Esophagus muscularis mucosa (tissue), 4 donors: ENCODE data around the gene CORO2B. TPM values are rescaled to one million over a fixed set of nuclear protein-coding genes. Genes with fewer than 3 reads are reported as not detected.

Experiments
- DNase-seq: peaks from one replicate; pipeline ENCODE4 v3.0.0-alpha.2; 2017; ENCODE audit errors: extremely low spot score
- H3K27ac ChIP-seq, 4 donors: fragments of 200-600 bp; sonication (generic); replicated peaks in 1 of 4; 1 replicate in 3 of 4; 2 replicates in 1 of 4; pipeline ENCODE4 v1.5.1; 2016 to 2019; ENCODE audit warnings: mild to moderate bottlenecking in 1 of 4
- H3K27me3 ChIP-seq, 4 donors: fragments of 200-600 bp; sonication (generic); one replicate each; pipeline versions ENCODE4 v1.5.1 to v1.6.0; 2016 to 2019
- H3K36me3 ChIP-seq, 4 donors: fragments of 200-600 bp; sonication (generic); one replicate each; pipeline ENCODE4 v1.5.1; 2016 to 2019
- H3K4me1 ChIP-seq, 4 donors: fragments of 200-600 bp; sonication (generic); one replicate each; pipeline ENCODE4 v1.5.1; 2016 to 2019
- H3K4me3 ChIP-seq, 4 donors: fragments of 200-600 bp; sonication (generic); 1 replicate in 2 of 4; 2 replicates in 2 of 4; pipeline ENCODE4 v1.5.1; 2016 to 2019; ENCODE audit warnings: mild to moderate bottlenecking in 4 of 4, moderate library complexity in 1 of 4
- H3K9me3 ChIP-seq, 4 donors: fragments of 200-600 bp; sonication (generic); 1 replicate in 3 of 4; 2 replicates in 1 of 4; pipeline ENCODE4 v1.5.1; 2016 to 2019
- CTCF ChIP-seq, 3 experiments: fragments of 200-600 bp in 2 of 3; fragments of 450-650 bp in 1 of 3; sonication (generic) in 2 of 3; IDR thresholded peaks; one replicate each; pipeline ENCODE4 v1.5.1; 2017 to 2019; ENCODE audit warnings: antibody characterized with exemption in 3 of 3, mild to moderate bottlenecking in 2 of 3, moderate library complexity in 1 of 3
- EP300 ChIP-seq: sonication (generic); formaldehyde crosslinking; IDR thresholded peaks from one replicate; pipeline ENCODE4 v1.6.1; 2017; ENCODE audit warnings: antibody characterized with exemption
- POLR2A ChIP-seq: fragments of 450-650 bp; IDR thresholded peaks from one replicate; pipeline ENCODE4 v1.6.1; 2017; ENCODE audit warnings: antibody characterized with exemption, moderate library complexity, mild to moderate bottlenecking, low read depth
- POLR2AphosphoS5 ChIP-seq, 2 donors: sonication (generic); formaldehyde crosslinking; IDR thresholded peaks; one replicate each; pipeline ENCODE4 v1.6.1; 2017; ENCODE audit warnings: antibody characterized with exemption in 2 of 2
- WGBS: methylation state at CpG from one replicate; pipeline ENCODE4 v1.1.5; 2018; 5-methylcytosine and 5-hydroxymethylcytosine counted together
- intact Hi-C: fragments of 100-400 bp; cut with DNase I; formaldehyde crosslinking; loops from one replicate; pipeline ENCODE4 v1.15.1; 2023
- total RNA-seq, 4 donors: library from RNA; depleted of rRNA; stranded (reverse); fragments of >200 nt; gene quantifications; one replicate each; pipeline versions ENCODE4 v1.1.0 to v1.2.1, GENCODE V29; 2016

The CORO2B gene
- total RNA-seq, 4 donors from 2014 or later = 5.8 to 12.2 (median 7.5) TPM

- TF ChIP-seq EP300 = no peak
- Histone ChIP-seq H3K36me3 (no peaks in the 10 kb centered on the region), H3K9me3 (no peaks in the 10 kb centered on the region), H3K4me3 (no peak overlapping the region), H3K4me1 (peaks cover 8 to 64% (median 20%) of the 10 kb centered on the region in 4 donors), H3K27me3 (peaks cover 0 to 16% (median 0%) of the 10 kb centered on the region in 4 donors), H3K27ac (peak overlapping the region in 2 of 4 donors; percentile 22 to 51)
- 81% methylated on average over 11 of the region's 15 CpGs for WGBS
- no peak for DNase-seq
- intact Hi-C loops = loop anchor here (10.0 kb wide), 1 partner anchor 45 kb away; no protein-coding TSS in a partner anchor
Measured at GRCh38 chr15:68589783-68590710, 11.3 kb downstream of the CORO2B start.

- Histone ChIP-seq H3K27me3 (peaks cover 0 to 16% (median 0%) of the 10 kb centered on the region in 4 donors), H3K36me3 (no peaks in the 10 kb centered on the region), H3K4me3 (no peak overlapping the region), H3K4me1 (peaks cover 7 to 56% (median 20%) of the 10 kb centered on the region in 4 donors), H3K9me3 (no peaks in the 10 kb centered on the region), H3K27ac (no peak overlapping the region)
- 93% methylated on average over 9 of the region's 9 CpGs for WGBS
- no peak for TF ChIP-seq POLR2A
- no peak for DNase-seq
- intact Hi-C loops = no loop called here
Measured at GRCh38 chr15:68590721-68591389, 12.1 kb downstream of the CORO2B start.

GRCh38 chr15:68592054-68592453 lies 13.3 kb downstream of the CORO2B start:
- no peak overlapping the region for H3K27ac ChIP-seq
- H3K9me3 ChIP-seq = no peaks in the 10 kb centered on the region
- no peak for TF ChIP-seq CTCF (IDR thresholded peaks at IDR 0.05)
- no peak for TF ChIP-seq POLR2A
- no peak for TF ChIP-seq POLR2AphosphoS5 (IDR thresholded peaks at IDR 0.05)
- no peak for TF ChIP-seq EP300
- peaks cover 0 to 16% (median 0%) of the 10 kb centered on the region in 4 donors for H3K27me3 ChIP-seq
- DNase-seq = no peak
- H3K4me3 ChIP-seq = no peak overlapping the region
- H3K36me3 ChIP-seq = no peaks in the 10 kb centered on the region
- H3K4me1 ChIP-seq = peaks cover 7 to 48% (median 17%) of the 10 kb centered on the region in 4 donors
- intact Hi-C loops = no loop called here
- whole genome bisulfite sequencing = 100% methylated on average over 2 of the region's 4 CpGs

GRCh38 chr15:68592544-68592943 lies 13.8 kb downstream of the CORO2B start:
- 95% methylated on average over 3 of the region's 3 CpGs for WGBS
- H3K9me3 ChIP-seq = no peaks in the 10 kb centered on the region
- peaks cover 7 to 46% (median 16%) of the 10 kb centered on the region in 4 donors for H3K4me1 ChIP-seq
- no peak overlapping the region for H3K4me3 ChIP-seq
- no peaks in the 10 kb centered on the region for H3K36me3 ChIP-seq
- no peak overlapping the region for H3K27ac ChIP-seq
- intact Hi-C loops = no loop called here
- H3K27me3 ChIP-seq = peaks cover 0 to 16% (median 0%) of the 10 kb centered on the region in 4 donors
- no peak for DNase-seq
- no peak for TF ChIP-seq POLR2A
- TF ChIP-seq POLR2AphosphoS5 (IDR thresholded peaks at IDR 0.05) = no peak
- TF ChIP-seq CTCF (IDR thresholded peaks at IDR 0.05) = no peak

- no peak for TF ChIP-seq CTCF (IDR thresholded peaks at IDR 0.05)
- no peak for TF ChIP-seq POLR2A
- no peak for TF ChIP-seq POLR2AphosphoS5 (IDR thresholded peaks at IDR 0.05)
- intact Hi-C loops = no loop called here
- H3K4me1 ChIP-seq = peaks cover 13 to 46% (median 20%) of the 10 kb centered on the region in 4 donors
- no peaks in the 10 kb centered on the region for H3K9me3 ChIP-seq
- no peak overlapping the region for H3K27ac ChIP-seq
- WGBS = 100% methylated on average over 1 of the region's 1 CpG
- DNase-seq = no peak
- no peak overlapping the region for H3K4me3 ChIP-seq
- H3K27me3 ChIP-seq = peaks cover 0 to 16% (median 0%) of the 10 kb centered on the region in 4 donors
- H3K36me3 ChIP-seq = no peaks in the 10 kb centered on the region
Measured at GRCh38 chr15:68593341-68593740, 14.5 kb downstream of the CORO2B start.
